ENCODE data around the gene PUS1. TPM values are rescaled to one million over a fixed set of nuclear protein-coding genes. Genes with fewer than 3 reads are reported as not detected.
A peak's percentile ranks its signal among the peaks of the same experiment; 100 is the strongest.

The PUS1 gene
- total RNA-seq, 3 donors from 2014 or later, result 21.0 to 28.3 (median 22.9) TPM

DNA sequence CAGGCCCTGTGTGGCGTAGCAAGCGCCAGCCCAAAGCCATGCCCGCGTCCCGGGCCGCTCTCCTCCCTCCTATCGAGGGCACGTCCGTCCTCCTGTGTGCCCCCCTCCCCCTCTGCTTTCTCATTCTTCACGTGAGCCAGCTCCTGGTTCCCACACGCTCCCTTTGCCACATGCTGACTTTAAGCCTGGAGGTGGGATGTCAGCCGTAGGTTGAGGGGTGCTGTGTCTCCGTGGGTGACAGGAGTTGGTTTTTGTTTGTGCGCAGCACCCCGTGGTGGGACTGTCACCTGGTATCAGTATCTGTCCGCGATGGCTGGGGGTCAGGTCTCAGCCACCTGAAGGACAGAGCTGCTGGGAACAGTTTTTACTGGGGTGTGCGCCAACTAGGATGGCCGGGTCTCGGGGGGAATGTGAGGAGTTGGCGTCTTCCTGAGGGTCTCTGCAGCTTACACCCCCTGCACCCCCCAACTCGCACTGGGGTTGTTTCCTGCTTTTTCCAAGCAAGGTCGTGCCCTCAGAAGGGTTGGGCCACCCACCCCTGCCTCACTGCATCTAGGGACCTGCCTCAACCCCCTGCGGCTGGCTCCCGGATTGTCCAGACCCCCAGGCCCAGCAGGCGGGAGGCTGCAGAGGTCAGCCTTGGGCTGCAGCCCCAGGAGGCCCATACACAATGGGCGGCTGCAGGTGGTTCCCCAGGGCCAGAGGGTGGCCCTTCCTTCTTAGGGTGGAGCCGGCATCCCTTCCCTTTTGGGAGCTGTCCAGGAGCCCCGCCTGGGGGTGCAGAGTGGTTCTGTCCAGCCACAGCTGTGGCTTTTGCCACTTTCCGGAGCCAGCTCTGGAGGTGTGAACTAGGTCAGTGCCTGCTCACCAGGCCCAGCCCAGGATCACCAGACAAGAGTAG lies 27.4 kb upstream of the PUS1 start:
- no peak overlapping the region for H3K4me3 ChIP-seq
- DNase-seq (peak in 2 of 3 donors; percentile 26 to 50), ATAC-seq (peak; percentile 63)
- H3K4me1 ChIP-seq (ENCODE audit: low read depth), result peaks cover 10% of the 10 kb centered on the region
- TF ChIP-seq CTCF (IDR thresholded peaks at IDR 0.05), result no peak
- H3K9me3 ChIP-seq, result no peaks in the 10 kb centered on the region
- intact Hi-C loops (cut with DNase I, micrococcal nuclease), result no loop called here
- no peaks in the 10 kb centered on the region for H3K36me3 ChIP-seq (ENCODE audit: low read depth)

DNA sequence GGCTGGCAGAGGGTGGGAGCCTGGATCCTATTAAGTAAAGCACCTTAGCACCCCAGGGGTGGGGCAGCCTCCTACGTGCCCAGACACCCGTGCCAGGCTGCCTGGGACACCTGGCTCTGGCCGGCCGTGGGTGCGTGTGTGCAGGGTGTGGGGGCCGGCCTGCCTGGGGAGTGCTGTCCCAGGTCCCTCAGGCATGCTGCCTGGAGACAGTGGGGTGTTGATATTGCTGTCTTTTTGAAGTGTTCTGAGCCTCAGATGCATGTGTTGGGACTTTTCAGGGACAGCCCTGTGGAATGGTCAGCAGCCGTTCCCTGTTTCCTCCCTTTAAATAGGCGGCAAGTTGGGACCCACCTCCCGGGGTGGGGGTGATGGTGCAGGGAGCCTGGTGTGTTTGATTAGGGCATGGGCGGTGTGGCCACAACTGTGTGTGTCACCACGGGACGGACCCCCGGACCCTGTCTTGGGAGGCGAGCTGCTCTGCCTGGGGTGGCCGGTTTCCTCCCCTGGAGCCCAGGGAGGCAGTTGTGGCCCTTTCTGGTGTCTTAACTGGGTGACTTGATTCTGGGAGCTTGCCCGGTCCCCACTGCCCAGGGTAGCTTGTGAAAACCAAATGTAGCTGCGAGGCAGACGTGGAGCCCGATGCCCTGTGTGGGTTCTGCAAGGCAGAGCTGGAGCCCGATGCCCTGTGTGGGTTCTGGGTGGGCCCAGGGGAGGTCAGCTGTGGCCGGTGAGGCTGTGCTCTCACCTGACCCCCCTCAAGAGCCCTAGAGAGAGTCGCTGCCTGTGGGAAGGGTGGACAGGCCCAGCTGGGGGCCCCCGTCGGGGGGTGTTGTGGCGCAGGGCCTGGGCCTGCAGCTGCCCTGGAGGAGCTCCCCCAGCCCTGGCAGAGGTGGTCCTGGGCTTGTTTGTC lies 26.5 kb upstream of the PUS1 start:
- no peak for TF ChIP-seq CTCF (IDR thresholded peaks at IDR 0.05)
- Histone ChIP-seq H3K9me3 (no peaks in the 10 kb centered on the region), H3K36me3 (ENCODE audit: low read depth) (no peaks in the 10 kb centered on the region), H3K4me3 (no peak overlapping the region), H3K4me1 (ENCODE audit: low read depth) (peaks cover 5% of the 10 kb centered on the region)
- ATAC-seq (no peak), DNase-seq (peak in 1 of 3 donors; percentile 23)
- intact Hi-C loops (cut with DNase I, micrococcal nuclease), result no loop called here

DNA sequence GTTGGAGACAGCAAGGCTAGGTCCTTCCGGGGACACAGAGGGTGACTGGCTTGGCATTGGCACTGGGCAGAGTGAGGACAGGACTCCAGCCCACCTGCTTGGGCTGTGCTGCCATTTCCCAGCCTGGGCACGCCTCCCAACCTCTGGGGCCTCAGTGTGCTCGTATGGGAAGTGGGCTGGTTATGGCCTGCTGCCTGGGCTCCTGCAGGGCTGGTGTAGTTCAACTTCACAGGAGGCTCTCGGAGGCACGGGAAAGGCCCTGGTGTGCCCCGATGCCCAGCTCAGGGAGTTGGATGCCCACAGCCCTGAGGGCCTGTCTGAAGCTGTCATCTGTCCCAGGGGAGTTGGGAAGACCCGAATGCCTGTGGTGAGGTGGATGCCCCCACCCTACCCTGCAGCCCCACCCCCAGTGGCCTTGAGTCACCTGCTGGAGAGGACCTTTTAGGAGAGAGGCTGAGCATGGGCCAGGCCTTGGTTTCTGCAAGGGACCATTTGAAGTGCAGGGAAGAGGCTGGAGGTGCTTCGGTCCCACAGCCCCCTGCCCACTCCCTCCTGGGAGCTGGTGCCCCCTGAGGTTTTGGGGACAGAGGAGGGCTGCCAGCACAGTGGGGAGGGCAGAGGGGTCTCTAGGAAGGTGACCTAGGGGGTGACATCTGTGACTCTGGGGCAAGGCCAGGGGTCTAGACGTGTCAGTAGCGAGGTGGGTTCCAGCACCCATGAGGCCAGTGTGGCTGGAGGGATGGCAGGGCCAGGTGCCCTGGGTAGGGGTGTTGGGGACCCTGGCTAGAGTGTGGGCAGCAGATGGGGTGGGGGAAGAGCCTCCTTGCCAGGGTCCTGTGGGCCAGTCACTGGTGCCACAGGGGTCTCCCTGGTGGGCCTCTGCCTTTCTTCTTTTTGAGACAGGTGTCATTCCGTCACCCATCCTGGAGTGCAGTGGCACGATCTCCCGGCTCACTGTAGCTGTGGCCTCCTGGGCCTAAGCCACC lies 25.5 kb upstream of the PUS1 start:
- Histone ChIP-seq H3K36me3 (ENCODE audit: low read depth) (peaks cover 3% of the 10 kb centered on the region), H3K4me3 (no peak overlapping the region), H3K4me1 (ENCODE audit: low read depth) (peaks cover 5% of the 10 kb centered on the region), H3K9me3 (no peaks in the 10 kb centered on the region)
- intact Hi-C loops (cut with DNase I, micrococcal nuclease), result no loop called here
- DNase-seq, result peak in 2 of 3 donors; percentile 16 to 29
- ATAC-seq, result no peak
- TF ChIP-seq CTCF (IDR thresholded peaks at IDR 0.05), result no peak

GRCh38 chr12:131904346-131904745 lies 24.7 kb upstream of the PUS1 start:
- H3K4me1 ChIP-seq (ENCODE audit: low read depth), result peaks cover 5% of the 10 kb centered on the region

More at GRCh38 chr12:131904346-131904745, 24.7 kb upstream of the PUS1 start:
- H3K36me3 ChIP-seq (ENCODE audit: low read depth), result peaks cover 9% of the 10 kb centered on the region
- TF ChIP-seq CTCF (IDR thresholded peaks at IDR 0.05), result no peak
- intact Hi-C loops (cut with DNase I, micrococcal nuclease), result no loop called here
- DNase-seq (peak in 1 of 3 donors; percentile 16), ATAC-seq (no peak)
- H3K9me3 ChIP-seq, result no peaks in the 10 kb centered on the region
- no peak overlapping the region for H3K4me3 ChIP-seq

All from mucosa of descending colon (tissue), 3 donors.